HepG2 (cell line): ENCODE results near the gene NT5C3B. TPM values are rescaled to one million over a fixed set of nuclear protein-coding genes. Genes with fewer than 3 reads are reported as not detected.
A peak's percentile ranks its signal among the peaks of the same experiment; 100 is the strongest.

Experiments
- CREM ChIP-seq, 2 experiments: sonication (generic) in 1 of 2; formaldehyde crosslinking in 1 of 2; IDR thresholded peaks; 2 replicates each; pipeline versions ENCODE4 v1.4.0 to v1.6.1; 2016 to 2020; ENCODE audit warnings: antibody characterized with exemption in 1 of 2, mild to moderate bottlenecking in 1 of 2, missing genetic modification reagents in 1 of 2
- DR1 ChIP-seq: sonication (generic); formaldehyde crosslinking; IDR thresholded peaks from 2 replicates; pipeline ENCODE4 v1.8.0; 2021; ENCODE audit warnings: mild to moderate bottlenecking, missing genetic modification reagents, inconsistent platforms
- HCFC1 ChIP-seq: fragments of 150-350 bp; IDR thresholded peaks from 2 replicates; pipeline ENCODE4 v1.6.1; 2014; ENCODE audit warnings: low read depth, low read length
- HOXA3 ChIP-seq: sonication (generic); formaldehyde crosslinking; IDR thresholded peaks from 2 replicates; pipeline ENCODE4 v1.5.0; 2020; ENCODE audit warnings: missing genetic modification reagents
- IKZF1 ChIP-seq: fragments of 450-650 bp; IDR thresholded peaks from 2 replicates; pipeline ENCODE4 v1.7.1; 2016
- KAT8 ChIP-seq: IDR thresholded peaks from 2 replicates; pipeline ENCODE4 v1.6.1; 2016; ENCODE audit warnings: missing genetic modification reagents, missing compliant biosample characterization
- PPARG ChIP-seq: conservative IDR thresholded peaks from 2 replicates; pipeline ENCODE4 v1.6.1; 2016; ENCODE audit warnings: missing biosample characterization, missing genetic modification reagents
- SRF ChIP-seq: IDR thresholded peaks from 2 replicates; pipeline ENCODE4 v1.6.1; 2011; ENCODE audit warnings: mild to moderate bottlenecking, low read depth, low read length, moderate library complexity
- TAF15 ChIP-seq: fragments of 200-400 bp; formaldehyde crosslinking; IDR thresholded peaks from one replicate; pipeline ENCODE4 v1.6.1; 2018; ENCODE audit warnings: mild to moderate bottlenecking, low read depth, low read length; ENCODE audit not compliant: poor library complexity, severe bottlenecking
- TCF12 ChIP-seq, 2 experiments: fragments of 450-650 bp in 1 of 2; sonication (generic) in 1 of 2; formaldehyde crosslinking in 1 of 2; IDR thresholded peaks; 2 replicates each; pipeline versions ENCODE4 v1.6.1 to v1.8.0; 2017 to 2022; ENCODE audit warnings: antibody characterized with exemption in 1 of 2, mild to moderate bottlenecking in 1 of 2, missing genetic modification reagents in 1 of 2, moderate library complexity in 1 of 2
- WIZ ChIP-seq: sonication (generic); formaldehyde crosslinking; IDR thresholded peaks from 2 replicates; pipeline ENCODE4 v1.5.1; 2020; ENCODE audit warnings: mild to moderate bottlenecking, missing genetic modification reagents
- YEATS4 ChIP-seq: sonication (generic); formaldehyde crosslinking; IDR thresholded peaks from 2 replicates; pipeline ENCODE4 v1.4.0; 2020; ENCODE audit warnings: missing genetic modification reagents, borderline replicate concordance
- ZNF367 ChIP-seq: sonication (generic); formaldehyde crosslinking; IDR thresholded peaks from 2 replicates; pipeline ENCODE4 v1.4.0; 2020; ENCODE audit warnings: missing genetic modification reagents, borderline replicate concordance
- ZNF543 ChIP-seq: sonication (generic); formaldehyde crosslinking; IDR thresholded peaks from 2 replicates; pipeline ENCODE4 v1.4.0; 2020; ENCODE audit warnings: mild to moderate bottlenecking, missing genetic modification reagents
- ZNF883 ChIP-seq: sonication (generic); formaldehyde crosslinking; IDR thresholded peaks from 2 replicates; pipeline ENCODE4 v1.5.1; 2020; ENCODE audit warnings: mild to moderate bottlenecking, missing genetic modification reagents; ENCODE audit errors: not compliant biosample characterization
- ZZZ3 ChIP-seq: sonication (generic); formaldehyde crosslinking; IDR thresholded peaks from 2 replicates; pipeline ENCODE4 v1.4.0; 2020; ENCODE audit warnings: missing genetic modification reagents, mild to moderate bottlenecking, borderline replicate concordance
- polyA plus RNA-seq, 8 experiments: library from polyadenylated mRNA; depleted of rRNA in 3 of 8; stranded (reverse) in 7 of 8; unstranded in 1 of 8; fragments of >200 nt; fragmentation: Illumina TruSeq in 4 of 8; extraction: Trizol in 4 of 8; gene quantifications; 2 replicates each; pipeline versions ENCODE4 v1.2.1 to v1.2.3, GENCODE V29; 2011 to 2016; ENCODE audit warnings: low read depth in 4 of 8, missing spikeins in 1 of 8, mixed read lengths in 1 of 8; ENCODE audit not compliant: insufficient read depth in 1 of 8
- total RNA-seq, 5 experiments: library from RNA; depleted of rRNA; stranded (reverse); fragments of >200 nt; fragmentation: Illumina TruSeq; extraction: Trizol; gene quantifications; 2 replicates each; pipeline ENCODE4 v1.2.3, GENCODE V29; 2016; ENCODE audit warnings: low read depth in 1 of 5
- TF ChIP-seq, protein P1 (sequence below): sonication (generic); formaldehyde crosslinking; IDR thresholded peaks from 2 replicates; pipeline ENCODE4 v1.4.0; 2020; ENCODE audit warnings: missing genetic modification reagents, borderline replicate concordance
- TF ChIP-seq, protein P2 (sequence below): sonication (generic); formaldehyde crosslinking; IDR thresholded peaks from 2 replicates; pipeline ENCODE4 v1.4.0; 2020; ENCODE audit warnings: mild to moderate bottlenecking, missing genetic modification reagents, borderline replicate concordance
- TF ChIP-seq, protein P3 (sequence below): sonication (generic); formaldehyde crosslinking; IDR thresholded peaks from 2 replicates; pipeline ENCODE4 v1.4.0; 2020; ENCODE audit warnings: mild to moderate bottlenecking, missing genetic modification reagents
- TF ChIP-seq, protein P4 (sequence below): IDR thresholded peaks from 2 replicates; pipeline ENCODE4 v1.6.1; 2016; ENCODE audit warnings: low read depth, control low read depth

Gene NT5C3B
- total and polyA plus RNA-seq, 2 of the 13 experiments (the other 11 are each of a cell fraction or from before 2014, with no cell fraction given), result 104 to 126 TPM

DNA sequence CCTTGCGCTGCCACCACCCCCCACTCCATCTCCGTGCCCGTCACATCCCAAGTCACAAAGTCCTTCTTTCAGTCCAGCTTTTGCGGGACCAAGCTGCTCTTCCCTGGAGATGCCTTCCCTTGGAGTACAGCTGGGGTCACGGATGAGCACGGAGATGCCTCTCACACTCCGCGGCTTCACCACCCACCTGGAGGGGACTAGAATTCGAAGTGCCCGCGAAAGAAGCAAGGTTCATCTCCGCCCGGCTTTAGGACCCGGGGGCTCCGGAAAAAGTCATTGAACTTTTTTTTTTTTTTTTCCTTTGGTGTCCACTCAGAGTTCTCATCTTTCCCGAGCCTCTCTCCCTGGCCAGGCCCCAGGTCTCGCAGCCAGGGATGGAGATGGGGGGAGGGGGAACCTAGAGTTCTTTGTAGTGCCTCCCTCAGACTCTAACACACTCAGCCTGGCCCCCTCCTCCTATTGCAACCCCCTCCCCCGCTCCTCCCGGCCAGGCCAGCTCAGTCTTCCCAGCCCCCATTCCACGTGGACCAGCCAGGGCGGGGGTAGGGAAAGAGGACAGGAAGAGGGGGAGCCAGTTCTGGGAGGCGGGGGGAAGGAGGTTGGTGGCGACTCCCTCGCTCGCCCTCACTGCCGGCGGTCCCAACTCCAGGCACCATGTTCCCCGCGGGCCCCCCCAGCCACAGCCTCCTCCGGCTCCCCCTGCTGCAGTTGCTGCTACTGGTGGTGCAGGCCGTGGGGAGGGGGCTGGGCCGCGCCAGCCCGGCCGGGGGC lies 23.5 kb downstream of the NT5C3B start, which contains the start of gene FKBP10 (continued):
- TF ChIP-seq TCF12 (IDR thresholded peaks at IDR 0.05), result no peak
- no peak for TF ChIP-seq TCF12 (CRISPR knock-in tag; IDR thresholded peaks at IDR 0.05)
- no peak for TF ChIP-seq SRF
- no peak for TF ChIP-seq ZNF367 (CRISPR knock-in tag)
- TF ChIP-seq ZZZ3 (CRISPR knock-in tag), result 0 out of 2 replicates have a peak, but pooled peaks have one; percentile 32
- no peak for TF ChIP-seq HCFC1
- TF ChIP-seq CREM (IDR thresholded peaks at IDR 0.05), result peak; percentile 67
- no peak for TF ChIP-seq CREM (CRISPR knock-in tag; IDR thresholded peaks at IDR 0.05)
- no peak for TF ChIP-seq KAT8 (CRISPR knock-in tag)
- no peak for TF ChIP-seq ZNF543 (CRISPR knock-in tag)
- TF ChIP-seq, protein P1, sequence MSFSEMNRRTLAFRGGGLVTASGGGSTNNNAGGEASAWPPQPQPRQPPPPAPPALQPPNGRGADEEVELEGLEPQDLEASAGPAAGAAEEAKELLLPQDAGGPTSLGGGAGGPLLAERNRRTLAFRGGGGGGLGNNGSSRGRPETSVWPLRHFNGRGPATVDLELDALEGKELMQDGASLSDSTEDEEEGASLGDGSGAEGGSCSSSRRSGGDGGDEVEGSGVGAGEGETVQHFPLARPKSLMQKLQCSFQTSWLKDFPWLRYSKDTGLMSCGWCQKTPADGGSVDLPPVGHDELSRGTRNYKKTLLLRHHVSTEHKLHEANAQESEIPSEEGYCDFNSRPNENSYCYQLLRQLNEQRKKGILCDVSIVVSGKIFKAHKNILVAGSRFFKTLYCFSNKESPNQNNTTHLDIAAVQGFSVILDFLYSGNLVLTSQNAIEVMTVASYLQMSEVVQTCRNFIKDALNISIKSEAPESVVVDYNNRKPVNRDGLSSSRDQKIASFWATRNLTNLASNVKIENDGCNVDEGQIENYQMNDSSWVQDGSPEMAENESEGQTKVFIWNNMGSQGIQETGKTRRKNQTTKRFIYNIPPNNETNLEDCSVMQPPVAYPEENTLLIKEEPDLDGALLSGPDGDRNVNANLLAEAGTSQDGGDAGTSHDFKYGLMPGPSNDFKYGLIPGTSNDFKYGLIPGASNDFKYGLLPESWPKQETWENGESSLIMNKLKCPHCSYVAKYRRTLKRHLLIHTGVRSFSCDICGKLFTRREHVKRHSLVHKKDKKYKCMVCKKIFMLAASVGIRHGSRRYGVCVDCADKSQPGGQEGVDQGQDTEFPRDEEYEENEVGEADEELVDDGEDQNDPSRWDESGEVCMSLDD (CRISPR knock-in tag), result no peak
- TF ChIP-seq PPARG (CRISPR knock-in tag), result no peak
- peak; percentile 11; the same call in 1 of the 2 replicates for TF ChIP-seq HOXA3 (CRISPR knock-in tag)
- TF ChIP-seq WIZ, result no peak
- TF ChIP-seq, protein P2, sequence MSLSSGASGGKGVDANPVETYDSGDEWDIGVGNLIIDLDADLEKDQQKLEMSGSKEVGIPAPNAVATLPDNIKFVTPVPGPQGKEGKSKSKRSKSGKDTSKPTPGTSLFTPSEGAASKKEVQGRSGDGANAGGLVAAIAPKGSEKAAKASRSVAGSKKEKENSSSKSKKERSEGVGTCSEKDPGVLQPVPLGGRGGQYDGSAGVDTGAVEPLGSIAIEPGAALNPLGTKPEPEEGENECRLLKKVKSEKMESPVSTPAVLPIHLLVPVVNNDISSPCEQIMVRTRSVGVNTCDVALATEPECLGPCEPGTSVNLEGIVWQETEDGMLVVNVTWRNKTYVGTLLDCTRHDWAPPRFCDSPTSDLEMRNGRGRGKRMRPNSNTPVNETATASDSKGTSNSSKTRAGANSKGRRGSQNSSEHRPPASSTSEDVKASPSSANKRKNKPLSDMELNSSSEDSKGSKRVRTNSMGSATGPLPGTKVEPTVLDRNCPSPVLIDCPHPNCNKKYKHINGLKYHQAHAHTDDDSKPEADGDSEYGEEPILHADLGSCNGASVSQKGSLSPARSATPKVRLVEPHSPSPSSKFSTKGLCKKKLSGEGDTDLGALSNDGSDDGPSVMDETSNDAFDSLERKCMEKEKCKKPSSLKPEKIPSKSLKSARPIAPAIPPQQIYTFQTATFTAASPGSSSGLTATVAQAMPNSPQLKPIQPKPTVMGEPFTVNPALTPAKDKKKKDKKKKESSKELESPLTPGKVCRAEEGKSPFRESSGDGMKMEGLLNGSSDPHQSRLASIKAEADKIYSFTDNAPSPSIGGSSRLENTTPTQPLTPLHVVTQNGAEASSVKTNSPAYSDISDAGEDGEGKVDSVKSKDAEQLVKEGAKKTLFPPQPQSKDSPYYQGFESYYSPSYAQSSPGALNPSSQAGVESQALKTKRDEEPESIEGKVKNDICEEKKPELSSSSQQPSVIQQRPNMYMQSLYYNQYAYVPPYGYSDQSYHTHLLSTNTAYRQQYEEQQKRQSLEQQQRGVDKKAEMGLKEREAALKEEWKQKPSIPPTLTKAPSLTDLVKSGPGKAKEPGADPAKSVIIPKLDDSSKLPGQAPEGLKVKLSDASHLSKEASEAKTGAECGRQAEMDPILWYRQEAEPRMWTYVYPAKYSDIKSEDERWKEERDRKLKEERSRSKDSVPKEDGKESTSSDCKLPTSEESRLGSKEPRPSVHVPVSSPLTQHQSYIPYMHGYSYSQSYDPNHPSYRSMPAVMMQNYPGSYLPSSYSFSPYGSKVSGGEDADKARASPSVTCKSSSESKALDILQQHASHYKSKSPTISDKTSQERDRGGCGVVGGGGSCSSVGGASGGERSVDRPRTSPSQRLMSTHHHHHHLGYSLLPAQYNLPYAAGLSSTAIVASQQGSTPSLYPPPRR (CRISPR knock-in tag), result no peak
- no peak; the same call in 1 of the 2 replicates for TF ChIP-seq DR1 (CRISPR knock-in tag)
- no peak for TF ChIP-seq ZNF883
- TF ChIP-seq, protein P3, sequence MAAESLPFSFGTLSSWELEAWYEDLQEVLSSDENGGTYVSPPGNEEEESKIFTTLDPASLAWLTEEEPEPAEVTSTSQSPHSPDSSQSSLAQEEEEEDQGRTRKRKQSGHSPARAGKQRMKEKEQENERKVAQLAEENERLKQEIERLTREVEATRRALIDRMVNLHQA (CRISPR knock-in tag), result no peak
- peak; percentile 90 for TF ChIP-seq YEATS4
- no peak for TF ChIP-seq IKZF1
- TF ChIP-seq TAF15, result peak; percentile 79
- TF ChIP-seq, protein P4, sequence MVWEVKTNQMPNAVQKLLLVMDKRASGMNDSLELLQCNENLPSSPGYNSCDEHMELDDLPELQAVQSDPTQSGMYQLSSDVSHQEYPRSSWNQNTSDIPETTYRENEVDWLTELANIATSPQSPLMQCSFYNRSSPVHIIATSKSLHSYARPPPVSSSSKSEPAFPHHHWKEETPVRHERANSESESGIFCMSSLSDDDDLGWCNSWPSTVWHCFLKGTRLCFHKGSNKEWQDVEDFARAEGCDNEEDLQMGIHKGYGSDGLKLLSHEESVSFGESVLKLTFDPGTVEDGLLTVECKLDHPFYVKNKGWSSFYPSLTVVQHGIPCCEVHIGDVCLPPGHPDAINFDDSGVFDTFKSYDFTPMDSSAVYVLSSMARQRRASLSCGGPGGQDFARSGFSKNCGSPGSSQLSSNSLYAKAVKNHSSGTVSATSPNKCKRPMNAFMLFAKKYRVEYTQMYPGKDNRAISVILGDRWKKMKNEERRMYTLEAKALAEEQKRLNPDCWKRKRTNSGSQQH (CRISPR knock-in tag), result no peak; the same call in 1 of the 2 replicates
